Measurements from ENCODE around the gene PDZD7.
A peak's percentile ranks its signal among the peaks of the same experiment; 100 is the strongest.
"Not testable (repeated sequence)": the region's sequence is repeated elsewhere in the genome, so short reads cannot be mapped to it uniquely, and the experiment has no call there.

PDZD7 gene

GRCh38 chr10:101038484-101038883, 7.6 kb upstream of the PDZD7 start:
- no peak overlapping the region for H3K4me3 ChIP-seq (ENCODE audit: low read length)
- TF ChIP-seq, protein P1, sequence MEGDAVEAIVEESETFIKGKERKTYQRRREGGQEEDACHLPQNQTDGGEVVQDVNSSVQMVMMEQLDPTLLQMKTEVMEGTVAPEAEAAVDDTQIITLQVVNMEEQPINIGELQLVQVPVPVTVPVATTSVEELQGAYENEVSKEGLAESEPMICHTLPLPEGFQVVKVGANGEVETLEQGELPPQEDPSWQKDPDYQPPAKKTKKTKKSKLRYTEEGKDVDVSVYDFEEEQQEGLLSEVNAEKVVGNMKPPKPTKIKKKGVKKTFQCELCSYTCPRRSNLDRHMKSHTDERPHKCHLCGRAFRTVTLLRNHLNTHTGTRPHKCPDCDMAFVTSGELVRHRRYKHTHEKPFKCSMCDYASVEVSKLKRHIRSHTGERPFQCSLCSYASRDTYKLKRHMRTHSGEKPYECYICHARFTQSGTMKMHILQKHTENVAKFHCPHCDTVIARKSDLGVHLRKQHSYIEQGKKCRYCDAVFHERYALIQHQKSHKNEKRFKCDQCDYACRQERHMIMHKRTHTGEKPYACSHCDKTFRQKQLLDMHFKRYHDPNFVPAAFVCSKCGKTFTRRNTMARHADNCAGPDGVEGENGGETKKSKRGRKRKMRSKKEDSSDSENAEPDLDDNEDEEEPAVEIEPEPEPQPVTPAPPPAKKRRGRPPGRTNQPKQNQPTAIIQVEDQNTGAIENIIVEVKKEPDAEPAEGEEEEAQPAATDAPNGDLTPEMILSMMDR (conservative IDR thresholded peaks at IDR 0.05; ENCODE audit: low read depth, low read length): peak; percentile 19
- DNase-seq (ENCODE audit: low read depth): no peak

- no peak for DNase-seq (ENCODE audit: low read depth)
- no peak overlapping the region for H3K4me3 ChIP-seq (ENCODE audit: low read length)
- TF ChIP-seq, protein P1 (conservative IDR thresholded peaks at IDR 0.05; ENCODE audit: low read depth, low read length): no peak
Measured at GRCh38 chr10:101036726-101037125, 5.8 kb upstream of the PDZD7 start.

DNA sequence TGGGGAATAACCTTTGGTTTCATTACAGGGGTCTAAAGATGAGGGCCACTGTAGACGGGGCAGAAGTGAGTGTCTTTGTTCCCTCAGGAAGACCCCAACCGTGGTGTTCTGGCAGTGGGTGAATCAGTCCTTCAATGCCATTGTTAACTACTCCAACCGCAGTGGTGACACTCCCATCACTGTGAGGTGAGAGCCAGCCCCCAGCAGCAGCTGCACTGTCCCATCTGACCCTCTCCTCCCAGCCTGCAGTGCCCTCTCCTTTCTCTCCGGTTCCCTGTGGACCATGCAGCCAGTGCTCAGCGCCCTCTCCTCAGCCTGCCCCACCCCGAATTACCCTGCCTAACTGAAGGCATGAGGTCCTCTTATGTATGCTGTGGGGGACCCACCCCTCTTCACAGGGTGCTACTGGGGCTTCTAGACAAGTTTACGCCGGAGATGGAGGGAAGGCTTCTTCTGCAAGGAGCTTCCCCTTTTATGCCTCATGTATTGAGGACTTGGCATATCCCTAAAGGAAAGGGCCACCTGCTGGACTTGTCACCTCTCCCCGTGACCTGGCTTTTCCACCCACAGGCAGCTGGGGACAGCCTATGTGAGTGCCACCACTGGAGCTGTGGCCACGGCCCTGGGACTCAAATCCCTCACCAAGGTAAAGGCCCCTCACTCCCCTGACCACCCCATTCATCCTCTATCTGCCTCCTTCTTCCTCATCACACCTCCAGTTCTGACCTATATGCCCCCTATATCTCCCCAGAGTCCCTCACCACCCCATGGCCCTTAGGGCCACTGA, 5.2 kb upstream of the PDZD7 start:
- TF ChIP-seq, protein P1 (conservative IDR thresholded peaks at IDR 0.05; ENCODE audit: low read depth, low read length): no peak
- DNase-seq (ENCODE audit: low read depth): no peak
- no peak overlapping the region for H3K4me3 ChIP-seq (ENCODE audit: low read length)

GRCh38 chr10:101035314-101035713, 4.4 kb upstream of the PDZD7 start:
- TF ChIP-seq, protein P1 (conservative IDR thresholded peaks at IDR 0.05; ENCODE audit: low read depth, low read length): no peak
- DNase-seq (ENCODE audit: low read depth): no peak
- H3K4me3 ChIP-seq (ENCODE audit: low read length): no peak overlapping the region

- DNase-seq (ENCODE audit: low read depth); H3K4me3 ChIP-seq (ENCODE audit: low read length): not testable (repeated sequence)
Measured at GRCh38 chr10:101034404-101034803, 3.5 kb upstream of the PDZD7 start.

DNA sequence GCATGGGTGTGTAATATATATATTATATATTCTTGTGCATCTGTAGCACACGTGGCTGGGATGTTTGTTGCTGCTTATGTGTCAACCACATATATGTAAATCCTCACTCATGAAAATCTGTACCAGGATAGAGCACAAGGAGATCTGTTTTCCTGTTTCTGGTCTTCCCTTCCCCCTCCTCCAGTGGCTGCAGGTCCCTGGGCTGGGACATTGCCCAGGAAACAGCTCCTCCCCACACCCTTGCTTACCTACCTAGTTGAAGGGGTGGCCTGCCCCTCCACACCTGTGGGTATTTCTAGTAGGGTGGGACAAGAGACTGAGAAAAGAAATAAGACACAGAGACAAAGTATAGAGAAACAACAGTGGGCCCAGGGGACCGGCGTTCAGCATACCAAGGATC, 2.3 kb upstream of the PDZD7 start:
- peak overlapping the region; percentile 84 for H3K4me3 ChIP-seq (ENCODE audit: low read length)
- TF ChIP-seq, protein P1 (conservative IDR thresholded peaks at IDR 0.05; ENCODE audit: low read depth, low read length): no peak
- DNase-seq (ENCODE audit: low read depth): no peak

GRCh38 chr10:101032637-101033224, 1.8 kb upstream of the PDZD7 start:
- DNase-seq (ENCODE audit: low read depth): no peak
- peak overlapping the region; percentile 84 for H3K4me3 ChIP-seq (ENCODE audit: low read length)
- TF ChIP-seq, protein P1 (conservative IDR thresholded peaks at IDR 0.05; ENCODE audit: low read depth, low read length): no peak
